HL-60 (cell line): Measurements from ENCODE around the gene PRPF38B.

Source experiments
- CTCF ChIP-seq: IDR thresholded peaks from one replicate; pipeline ENCODE4 v1.5.1; 2011; ENCODE audit warnings: low read length, control low read depth, inconsistent platforms; ENCODE audit not compliant: insufficient read depth
- POLR2AphosphoS5 ChIP-seq: IDR thresholded peaks from 2 replicates; pipeline ENCODE4 v1.6.1; 2012; ENCODE audit warnings: low read depth
- REST ChIP-seq: IDR thresholded peaks from 2 replicates; pipeline ENCODE4 v1.6.1; 2012; ENCODE audit warnings: low read depth; ENCODE audit not compliant: insufficient replicate concordance

GRCh38 chr1:108717774-108718316 lies 25.7 kb downstream of the PRPF38B start:
- TF ChIP-seq CTCF: no peak
- TF ChIP-seq POLR2AphosphoS5: no peak
- TF ChIP-seq REST: no peak
